ENCODE results near the gene PPEF2. TPM values are rescaled to one million over a fixed set of nuclear protein-coding genes. Genes with fewer than 3 reads are reported as not detected.

Gene PPEF2
- total RNA-seq, 2 donors from 2014 or later = not detected

DNA sequence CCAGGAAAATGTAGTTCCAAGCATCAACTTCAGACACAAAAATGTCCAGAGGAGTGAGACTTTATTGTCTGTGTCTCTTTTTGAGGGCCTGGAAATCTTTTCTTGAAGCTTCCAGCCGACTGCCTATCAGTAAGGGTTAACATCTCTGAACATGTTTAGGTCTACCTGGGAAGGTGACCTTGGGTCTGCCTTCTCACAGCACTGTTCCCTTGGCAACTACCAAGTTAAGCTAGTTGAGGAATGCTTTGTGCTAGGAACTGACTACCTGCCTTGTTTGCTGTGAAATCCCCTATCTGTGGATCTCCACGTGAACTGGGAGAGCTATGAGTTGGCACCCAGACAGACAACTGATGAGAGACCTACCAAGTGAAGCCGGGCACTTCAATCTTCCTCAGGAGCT, 81.6 kb downstream of the PPEF2 start:
- 50% methylated on average over 3 of the region's 3 CpGs for WGBS
- intact Hi-C loops (cut with DNase I) = no loop called here
- Histone ChIP-seq H3K27ac (no peak overlapping the region), H3K9me3 (no peaks in the 10 kb centered on the region), H3K27me3 (replicated peaks; ENCODE audit: insufficient read depth) (no peaks in the 10 kb centered on the region), H3K4me1 (replicated peaks) (no peaks in the 10 kb centered on the region), H3K36me3 (no peaks in the 10 kb centered on the region), H3K4me3 (no peak overlapping the region)
- TF ChIP-seq, protein P1, sequence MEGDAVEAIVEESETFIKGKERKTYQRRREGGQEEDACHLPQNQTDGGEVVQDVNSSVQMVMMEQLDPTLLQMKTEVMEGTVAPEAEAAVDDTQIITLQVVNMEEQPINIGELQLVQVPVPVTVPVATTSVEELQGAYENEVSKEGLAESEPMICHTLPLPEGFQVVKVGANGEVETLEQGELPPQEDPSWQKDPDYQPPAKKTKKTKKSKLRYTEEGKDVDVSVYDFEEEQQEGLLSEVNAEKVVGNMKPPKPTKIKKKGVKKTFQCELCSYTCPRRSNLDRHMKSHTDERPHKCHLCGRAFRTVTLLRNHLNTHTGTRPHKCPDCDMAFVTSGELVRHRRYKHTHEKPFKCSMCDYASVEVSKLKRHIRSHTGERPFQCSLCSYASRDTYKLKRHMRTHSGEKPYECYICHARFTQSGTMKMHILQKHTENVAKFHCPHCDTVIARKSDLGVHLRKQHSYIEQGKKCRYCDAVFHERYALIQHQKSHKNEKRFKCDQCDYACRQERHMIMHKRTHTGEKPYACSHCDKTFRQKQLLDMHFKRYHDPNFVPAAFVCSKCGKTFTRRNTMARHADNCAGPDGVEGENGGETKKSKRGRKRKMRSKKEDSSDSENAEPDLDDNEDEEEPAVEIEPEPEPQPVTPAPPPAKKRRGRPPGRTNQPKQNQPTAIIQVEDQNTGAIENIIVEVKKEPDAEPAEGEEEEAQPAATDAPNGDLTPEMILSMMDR (IDR thresholded peaks at IDR 0.05) = no peak
- DNase-seq (ENCODE audit: low spot score) = no peak

DNA sequence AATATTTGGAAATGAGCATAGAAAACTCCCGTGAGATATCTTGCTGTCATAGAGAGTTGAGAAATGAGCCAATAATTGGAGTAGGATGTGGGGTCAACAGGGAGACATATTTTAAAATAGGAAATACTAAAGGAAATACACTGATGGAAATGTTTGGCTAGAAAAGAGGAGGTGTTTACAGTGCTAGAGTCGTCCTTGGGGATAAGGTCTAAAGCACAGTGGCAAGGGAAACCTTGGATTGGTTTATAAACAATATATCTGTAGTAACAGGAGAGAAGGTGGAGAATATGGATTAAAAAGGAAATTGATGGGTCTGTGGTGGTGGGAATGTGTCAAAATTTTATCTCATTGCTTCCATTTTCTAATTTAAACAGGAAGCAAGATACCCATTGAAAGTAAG, 82.1 kb downstream of the PPEF2 start:
- no peak overlapping the region for H3K4me3 ChIP-seq
- TF ChIP-seq POLR2AphosphoS5 (IDR thresholded peaks at IDR 0.05) (no peak), POLR2A (IDR thresholded peaks at IDR 0.05) (no peak)
- no peaks in the 10 kb centered on the region for H3K4me1 ChIP-seq (replicated peaks)
- H3K27ac ChIP-seq = no peak overlapping the region
- 45% methylated on average over 2 of the region's 2 CpGs for WGBS
- no peaks in the 10 kb centered on the region for H3K36me3 ChIP-seq
- no peaks in the 10 kb centered on the region for H3K27me3 ChIP-seq (replicated peaks; ENCODE audit: insufficient read depth)
- no peak for DNase-seq (ENCODE audit: low spot score)
- no peaks in the 10 kb centered on the region for H3K9me3 ChIP-seq
- intact Hi-C loops (cut with DNase I) = no loop called here

DNA sequence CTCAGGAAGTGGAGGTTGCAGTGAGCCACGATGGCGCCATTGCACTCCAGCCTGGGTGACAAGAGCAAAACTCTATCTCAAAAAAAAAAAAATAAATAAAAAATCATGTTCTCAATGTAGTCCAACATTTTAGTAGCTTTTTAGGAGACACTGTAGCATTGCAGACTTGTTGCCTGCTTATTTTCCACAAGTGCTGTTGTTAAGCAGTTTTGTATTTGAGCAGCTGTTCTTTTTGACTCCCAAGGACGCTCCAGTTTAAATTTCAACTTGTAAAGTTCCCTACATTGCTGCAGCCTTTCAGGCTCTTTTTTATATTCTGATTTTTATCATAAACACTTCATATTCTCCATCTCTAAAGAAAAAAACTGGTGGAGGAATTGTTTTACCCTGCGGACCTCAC, 83.1 kb downstream of the PPEF2 start:
- Histone ChIP-seq H3K27ac (no peak overlapping the region), H3K4me1 (replicated peaks) (no peaks in the 10 kb centered on the region), H3K9me3 (no peaks in the 10 kb centered on the region), H3K4me3 (no peak overlapping the region), H3K36me3 (no peaks in the 10 kb centered on the region), H3K27me3 (replicated peaks; ENCODE audit: insufficient read depth) (no peaks in the 10 kb centered on the region)
- DNase-seq (ENCODE audit: low spot score) = no peak
- TF ChIP-seq POLR2A (IDR thresholded peaks at IDR 0.05) = no peak
- no peak for TF ChIP-seq POLR2AphosphoS5 (IDR thresholded peaks at IDR 0.05)
- TF ChIP-seq, protein P1 (IDR thresholded peaks at IDR 0.05) = no peak
- WGBS = 51% methylated on average over 4 of the region's 4 CpGs
- intact Hi-C loops (cut with DNase I) = no loop called here

DNA sequence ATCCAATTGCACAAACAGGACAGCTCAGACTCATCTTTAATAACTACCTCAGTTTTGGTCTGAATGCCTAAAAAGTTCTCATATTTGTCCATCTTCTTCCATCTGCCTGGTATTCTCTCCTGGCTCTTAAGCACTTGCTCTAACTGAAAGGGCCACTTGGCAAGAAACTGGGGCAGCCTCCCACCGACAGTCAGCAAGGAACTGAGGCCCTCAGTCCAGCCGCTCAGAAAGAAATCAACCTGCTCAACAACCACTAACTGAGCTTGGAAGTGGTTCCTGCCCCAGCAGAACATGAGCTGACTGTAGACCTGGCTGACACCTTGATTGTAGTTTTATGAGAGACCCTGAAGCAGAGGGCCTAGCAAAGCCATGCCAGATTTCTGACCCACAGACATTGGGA, 84.4 kb downstream of the PPEF2 start:
- H3K4me3 ChIP-seq = no peak overlapping the region
- intact Hi-C loops (cut with DNase I) = no loop called here
- H3K4me1 ChIP-seq (replicated peaks) = no peaks in the 10 kb centered on the region
- TF ChIP-seq, protein P1 (IDR thresholded peaks at IDR 0.05) = no peak
- TF ChIP-seq POLR2A (IDR thresholded peaks at IDR 0.05) (no peak), POLR2AphosphoS5 (IDR thresholded peaks at IDR 0.05) (no peak)
- H3K9me3 ChIP-seq = no peaks in the 10 kb centered on the region
- no peaks in the 10 kb centered on the region for H3K27me3 ChIP-seq (replicated peaks; ENCODE audit: insufficient read depth)
- 68% methylated on average over 2 of the region's 2 CpGs for WGBS
- no peaks in the 10 kb centered on the region for H3K36me3 ChIP-seq
- H3K27ac ChIP-seq = no peak overlapping the region
- DNase-seq (ENCODE audit: low spot score) = no peak

Small RNAs within 50 kb of the gene (small RNA-seq; reads per million reads assigned to genes)
- gene RNU2-16P = 0 reads per million in 2 donors

Other genes starting within 250 kb of the PPEF2 start
- 100 to 1,000 TPM in 1 of 2 donors, 10 to 100 TPM in 1; 95.0 to 121 TPM for gene G3BP2, start 229.0 kb downstream of the PPEF2 start, total RNA-seq
- 10 to 100 TPM; 52.0 to 53.3 TPM for gene USO1, start 177.9 kb downstream of the PPEF2 start, total RNA-seq
- 1,000 to 10,000 TPM in 1 of 2 donors, 100 to 1,000 TPM in 1; 174 to 1,058 TPM for gene NAAA, start 38.6 kb upstream of the PPEF2 start, total RNA-seq
- gene SDAD1, start 88.5 kb upstream of the PPEF2 start, total RNA-seq = 10 to 100 TPM; 36.6 to 40.3 TPM
- 1 to 10 TPM in 1 of 2 donors, under 1 TPM in 1; 0.27 to 2.6 TPM for gene CXCL9, start 105.1 kb upstream of the PPEF2 start, total RNA-seq
- under 1 TPM in 1 of 2 donors, not detected in 1; 0.51 TPM for gene CXCL10, start 121.0 kb upstream of the PPEF2 start, total RNA-seq
- gene CXCL11, start 133.6 kb upstream of the PPEF2 start, total RNA-seq = under 1 TPM in 1 of 2 donors, not detected in 1; 0.23 TPM
- 10 to 100 TPM in 1 of 2 donors, 1 to 10 TPM in 1; 3.8 to 24.8 TPM for gene ART3, start 172.3 kb upstream of the PPEF2 start, total RNA-seq
- 10 to 100 TPM; 31.7 to 43.5 TPM for gene NUP54, start 245.9 kb upstream of the PPEF2 start, total RNA-seq